HEK293 (cell line): Measurements from ENCODE around the gene SLC5A4.

Experiments
- CTCF ChIA-PET: fragments of 350-600 bp; formaldehyde crosslinking; extraction: SDS; loops from one replicate; lab custom pipeline; 2021; ENCODE audit warnings: antibody characterized with exemption; lab: Yijun Ruan, JAX
- POLR2A ChIA-PET: fragments of 300-600 bp; formaldehyde crosslinking; extraction: SDS; loops from one replicate; lab custom pipeline; 2020; ENCODE audit warnings: antibody characterized with exemption, inconsistent platforms; lab: Yijun Ruan, JAX
- H3K27ac ChIP-seq: fragments of 200-500 bp; sonication (Bioruptor generic); 2 replicates; pipeline ENCODE4 v1.5.1; 2014; ENCODE audit warnings: low read depth, low read length, control low read depth, inconsistent platforms; ENCODE audit errors: extremely low read depth
- H3K36me3 ChIP-seq, 2 experiments: fragments of 200-500 bp in 1 of 2; sonication (Bioruptor generic) in 1 of 2; 1 replicate in 1 of 2; 2 replicates in 1 of 2; pipeline ENCODE4 v1.5.1; 2014 to 2017; ENCODE audit warnings: inconsistent platforms in 2 of 2, low read length in 2 of 2; ENCODE audit not compliant: control insufficient read depth in 2 of 2, insufficient read depth in 1 of 2
- H3K4me1 ChIP-seq: fragments of 200-500 bp; sonication (Bioruptor generic); 2 replicates; pipeline ENCODE4 v1.5.1; 2014; ENCODE audit warnings: mild to moderate bottlenecking, low read length, inconsistent platforms; ENCODE audit not compliant: control insufficient read depth, insufficient read depth
- H3K4me3 ChIP-seq: 2 replicates; pipeline ENCODE4 v1.5.1; 2011; ENCODE audit warnings: low read depth, mild to moderate bottlenecking, control low read depth, low read length, moderate library complexity
- H3K9me3 ChIP-seq: fragments of 200-500 bp; sonication (Bioruptor generic); 2 replicates; pipeline ENCODE4 v1.5.1; 2014; ENCODE audit warnings: low read depth, low read length, inconsistent platforms; ENCODE audit not compliant: control insufficient read depth, insufficient read depth
- AEBP2 ChIP-seq: fragments of 450-650 bp; formaldehyde crosslinking; IDR thresholded peaks from 2 replicates; pipeline ENCODE4 v1.5.1; 2016; ENCODE audit warnings: missing biosample characterization, missing genetic modification characterization, borderline replicate concordance
- REST ChIP-seq: fragments of 450-650 bp; formaldehyde crosslinking; IDR thresholded peaks from 2 replicates; pipeline ENCODE4 v1.5.1; 2016; ENCODE audit warnings: missing biosample characterization, missing genetic modification characterization
- TSHZ1 ChIP-seq: fragments of 450-650 bp; formaldehyde crosslinking; IDR thresholded peaks from 2 replicates; pipeline ENCODE4 v1.5.1; 2016; ENCODE audit warnings: missing biosample characterization, missing genetic modification characterization, borderline replicate concordance
- ZBTB1 ChIP-seq: fragments of 450-650 bp; formaldehyde crosslinking; IDR thresholded peaks from 2 replicates; pipeline ENCODE4 v1.5.1; 2016; ENCODE audit warnings: missing biosample characterization, missing genetic modification characterization
- ZFP69B ChIP-seq: fragments of 450-650 bp; formaldehyde crosslinking; IDR thresholded peaks from 2 replicates; pipeline ENCODE4 v1.5.1; 2016; ENCODE audit warnings: missing biosample characterization, missing genetic modification characterization
- ZNF138 ChIP-seq: fragments of 450-650 bp; formaldehyde crosslinking; IDR thresholded peaks from 2 replicates; pipeline ENCODE4 v1.5.1; 2016; ENCODE audit warnings: missing biosample characterization, missing genetic modification characterization, borderline replicate concordance
- ZNF148 ChIP-seq: fragments of 450-650 bp; formaldehyde crosslinking; IDR thresholded peaks from 2 replicates; pipeline ENCODE4 v1.5.0; 2017; ENCODE audit warnings: missing biosample characterization, missing genetic modification characterization, borderline replicate concordance
- ZNF23 ChIP-seq: fragments of 450-650 bp; formaldehyde crosslinking; IDR thresholded peaks from 2 replicates; pipeline ENCODE4 v1.5.1; 2016; ENCODE audit warnings: missing biosample characterization, missing genetic modification characterization, borderline replicate concordance
- ZNF292 ChIP-seq: fragments of 450-650 bp; formaldehyde crosslinking; IDR thresholded peaks from 2 replicates; pipeline ENCODE4 v1.5.1; 2016; ENCODE audit warnings: low read depth, missing biosample characterization, missing genetic modification characterization, borderline replicate concordance
- ZNF311 ChIP-seq: fragments of 450-650 bp; formaldehyde crosslinking; IDR thresholded peaks from 2 replicates; pipeline ENCODE4 v1.5.1; 2017; ENCODE audit warnings: missing biosample characterization, missing genetic modification characterization, borderline replicate concordance
- ZNF362 ChIP-seq: fragments of 450-650 bp; formaldehyde crosslinking; IDR thresholded peaks from 2 replicates; pipeline ENCODE4 v1.5.1; 2016; ENCODE audit warnings: missing biosample characterization, missing genetic modification characterization
- ZNF394 ChIP-seq: fragments of 450-650 bp; formaldehyde crosslinking; IDR thresholded peaks from 2 replicates; pipeline ENCODE4 v1.5.1; 2016; ENCODE audit warnings: missing biosample characterization, missing genetic modification characterization, mild to moderate bottlenecking, moderate library complexity, borderline replicate concordance
- ZNF426 ChIP-seq: fragments of 450-650 bp; formaldehyde crosslinking; IDR thresholded peaks from 2 replicates; pipeline ENCODE4 v1.5.1; 2017; ENCODE audit warnings: missing biosample characterization, missing genetic modification characterization, mild to moderate bottlenecking, inconsistent platforms, moderate library complexity
- ZNF473 ChIP-seq: fragments of 450-650 bp; formaldehyde crosslinking; IDR thresholded peaks from 2 replicates; pipeline ENCODE4 v1.5.1; 2017; ENCODE audit warnings: missing biosample characterization, missing genetic modification characterization
- ZNF501 ChIP-seq: fragments of 450-650 bp; formaldehyde crosslinking; IDR thresholded peaks from 2 replicates; pipeline ENCODE4 v1.5.1; 2016; ENCODE audit warnings: missing biosample characterization, missing genetic modification characterization
- ZNF571 ChIP-seq: fragments of 450-650 bp; formaldehyde crosslinking; IDR thresholded peaks from 2 replicates; pipeline ENCODE4 v1.5.0; 2017; ENCODE audit warnings: missing biosample characterization, missing genetic modification characterization
- ZNF629 ChIP-seq: fragments of 450-650 bp; formaldehyde crosslinking; IDR thresholded peaks from 2 replicates; pipeline ENCODE4 v1.5.1; 2017; ENCODE audit warnings: missing biosample characterization, missing genetic modification characterization
- ZNF677 ChIP-seq: fragments of 450-650 bp; IDR thresholded peaks from 2 replicates; pipeline ENCODE4 v1.5.0; 2018; ENCODE audit warnings: missing biosample characterization, mild to moderate bottlenecking, missing genetic modification characterization, moderate library complexity
- ZNF777 ChIP-seq: fragments of 450-650 bp; formaldehyde crosslinking; IDR thresholded peaks from 2 replicates; pipeline ENCODE4 v1.5.1; 2017; ENCODE audit warnings: missing biosample characterization, missing genetic modification characterization, borderline replicate concordance

SLC5A4 gene

GRCh38 chr22:32200752-32201151 is 54.4 kb downstream of the SLC5A4 start:
- no peak for TF ChIP-seq ZFP69B (tag by site-specific recombination)
- TF ChIP-seq REST (tag by site-specific recombination): no peak
- no peak for TF ChIP-seq ZNF571 (tag by site-specific recombination)
- no peak for TF ChIP-seq ZNF501 (tag by site-specific recombination)
- no peak for TF ChIP-seq ZNF292
- TF ChIP-seq ZNF629 (tag by site-specific recombination): no peak
- ChIA-PET CTCF (interaction anchor here (0.6 to 0.7 kb wide), 4 partner anchors 18 to 544 kb away, joined by 3 to 4 read pairs (median 3); no protein-coding TSS in a partner anchor), POLR2A (no interaction called here)
- no peaks in the 10 kb centered on the region for H3K9me3 ChIP-seq
- no peaks in the 10 kb centered on the region for H3K36me3 ChIP-seq
- 0 out of 2 replicates have a peak, but pooled peaks cover 3% of the 10 kb centered on the region for H3K4me1 ChIP-seq
- H3K27ac ChIP-seq: no peak overlapping the region
- H3K4me3 ChIP-seq: no peak overlapping the region

- H3K9me3 ChIP-seq: no peaks in the 10 kb centered on the region
- no peak for TF ChIP-seq ZNF362
- TF ChIP-seq AEBP2 (tag by site-specific recombination): no peak
- no peak for TF ChIP-seq ZNF394 (tag by site-specific recombination)
- TF ChIP-seq ZBTB1 (tag by site-specific recombination): no peak
- POLR2A ChIA-PET: no interaction called here
Measured at GRCh38 chr22:32199961-32200360, 55.2 kb downstream of the SLC5A4 start.

GRCh38 chr22:32199341-32199740 is 55.8 kb downstream of the SLC5A4 start:
- CTCF ChIA-PET: interaction anchor here (0.5 to 0.6 kb wide), 2 partner anchors 66 to 178 kb away, joined by 3 read pairs; no protein-coding TSS in a partner anchor
- Histone ChIP-seq H3K27ac (no peak overlapping the region), H3K9me3 (no peaks in the 10 kb centered on the region), H3K4me3 (no peak overlapping the region), H3K4me1 (0 out of 2 replicates have a peak, but pooled peaks cover 3% of the 10 kb centered on the region), H3K36me3 (no peaks in the 10 kb centered on the region)
- POLR2A ChIA-PET: no interaction called here
- TF ChIP-seq ZNF23 (tag by site-specific recombination): no peak
- no peak for TF ChIP-seq ZNF677
- TF ChIP-seq ZNF426: no peak
- TF ChIP-seq ZNF138 (tag by site-specific recombination): no peak
- no peak for TF ChIP-seq ZNF777 (tag by site-specific recombination)
- no peak for TF ChIP-seq ZNF148 (tag by site-specific recombination)
- no peak for TF ChIP-seq ZNF473 (tag by site-specific recombination)
- no peak for TF ChIP-seq ZNF311 (tag by site-specific recombination)
- TF ChIP-seq TSHZ1 (tag by site-specific recombination): no peak

More at GRCh38 chr22:32199961-32200360, 55.2 kb downstream of the SLC5A4 start:
- 0 out of 2 replicates have a peak, but pooled peaks cover 3% of the 10 kb centered on the region for H3K4me1 ChIP-seq
- CTCF ChIA-PET: no interaction called here
- no peak overlapping the region for H3K27ac ChIP-seq
- no peak overlapping the region for H3K4me3 ChIP-seq
- H3K36me3 ChIP-seq: no peaks in the 10 kb centered on the region
